ENCODE data around the gene HSPB7.

HSPB7 gene

DNA sequence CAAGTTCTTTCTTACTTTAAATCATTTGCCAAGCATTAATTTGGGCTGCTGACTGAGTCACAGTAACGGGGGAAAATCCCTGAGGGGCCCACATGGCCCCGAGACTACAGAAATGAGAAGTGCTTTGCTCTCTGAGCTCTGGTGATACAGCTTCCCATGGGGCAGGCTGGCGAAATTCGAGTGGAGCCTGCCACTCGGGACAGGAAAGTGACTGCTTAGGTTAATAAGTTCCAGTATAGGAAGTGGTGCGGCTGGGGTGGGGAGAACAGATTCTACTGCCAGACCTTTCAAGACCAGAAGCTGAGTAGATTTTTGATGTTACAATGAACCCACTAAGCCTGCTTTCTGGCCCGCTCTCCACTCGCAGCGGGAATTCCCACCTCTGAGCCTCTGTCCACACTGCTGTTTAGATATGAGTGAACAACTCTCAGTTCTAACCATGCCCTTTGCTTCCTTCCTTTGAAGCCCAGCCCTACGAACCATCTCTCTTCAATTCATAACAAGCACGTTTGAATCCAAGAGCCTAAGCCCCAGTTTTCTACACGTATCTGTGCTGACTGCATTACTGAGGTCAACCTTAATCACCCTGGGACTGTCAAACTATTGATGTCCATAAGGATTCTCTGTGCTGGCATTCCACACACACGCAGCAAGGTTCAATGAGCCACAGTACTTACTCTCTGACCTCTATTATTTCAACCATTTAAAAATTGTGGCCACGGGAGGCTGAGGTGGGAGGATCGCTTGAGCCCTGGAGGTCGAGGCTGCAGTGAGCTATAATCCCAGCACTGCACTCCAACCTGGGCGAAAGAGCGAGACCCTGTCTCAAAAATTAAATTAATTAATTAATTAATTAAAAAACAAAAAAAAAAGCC, 51.5 kb downstream of the HSPB7 start:
- no peak for TF ChIP-seq ZFX (IDR thresholded peaks at IDR 0.05)
- TF ChIP-seq, protein P1, sequence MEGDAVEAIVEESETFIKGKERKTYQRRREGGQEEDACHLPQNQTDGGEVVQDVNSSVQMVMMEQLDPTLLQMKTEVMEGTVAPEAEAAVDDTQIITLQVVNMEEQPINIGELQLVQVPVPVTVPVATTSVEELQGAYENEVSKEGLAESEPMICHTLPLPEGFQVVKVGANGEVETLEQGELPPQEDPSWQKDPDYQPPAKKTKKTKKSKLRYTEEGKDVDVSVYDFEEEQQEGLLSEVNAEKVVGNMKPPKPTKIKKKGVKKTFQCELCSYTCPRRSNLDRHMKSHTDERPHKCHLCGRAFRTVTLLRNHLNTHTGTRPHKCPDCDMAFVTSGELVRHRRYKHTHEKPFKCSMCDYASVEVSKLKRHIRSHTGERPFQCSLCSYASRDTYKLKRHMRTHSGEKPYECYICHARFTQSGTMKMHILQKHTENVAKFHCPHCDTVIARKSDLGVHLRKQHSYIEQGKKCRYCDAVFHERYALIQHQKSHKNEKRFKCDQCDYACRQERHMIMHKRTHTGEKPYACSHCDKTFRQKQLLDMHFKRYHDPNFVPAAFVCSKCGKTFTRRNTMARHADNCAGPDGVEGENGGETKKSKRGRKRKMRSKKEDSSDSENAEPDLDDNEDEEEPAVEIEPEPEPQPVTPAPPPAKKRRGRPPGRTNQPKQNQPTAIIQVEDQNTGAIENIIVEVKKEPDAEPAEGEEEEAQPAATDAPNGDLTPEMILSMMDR (conservative IDR thresholded peaks at IDR 0.05) = no peak
- no peak overlapping the region for H3K27ac ChIP-seq

GRCh38 chr1:15965228-15965767, 52.5 kb downstream of the HSPB7 start:
- H3K27ac ChIP-seq = no peak overlapping the region
- TF ChIP-seq, protein P1 (conservative IDR thresholded peaks at IDR 0.05) = no peak
- no peak for TF ChIP-seq ZFX (IDR thresholded peaks at IDR 0.05)

Data from C4-2B (cell line).